Astrocyte (in vitro differentiated cells and primary cell): Measurements from ENCODE around the gene C2orf80. TPM values are rescaled to one million over a fixed set of nuclear protein-coding genes. Genes with fewer than 3 reads are reported as not detected.

Source experiments
- DNase-seq: peaks from one replicate; pipeline ENCODE4 v3.0.0-alpha.2; 2010; ENCODE audit warnings: low read depth
- FAIRE-seq: peaks from 2 replicates; lab custom pipeline; 2011; peaks lifted over from hg19 to GRCh38; lab: Jason Lieb, UNC
- H2AFZ ChIP-seq: 2 replicates; pipeline ENCODE4 v1.6.0; 2012; ENCODE audit warnings: low read depth, low read length, inconsistent platforms
- H3K27ac ChIP-seq: 2 replicates; pipeline ENCODE4 v1.5.1; 2011; ENCODE audit warnings: low read depth, low read length, inconsistent platforms
- H3K27me3 ChIP-seq: 2 replicates; pipeline ENCODE4 v1.6.0; 2011; ENCODE audit warnings: low read length, inconsistent platforms; ENCODE audit not compliant: insufficient read depth
- H3K36me3 ChIP-seq: 2 replicates; pipeline ENCODE4 v1.5.1; 2011; ENCODE audit warnings: low read length, inconsistent platforms; ENCODE audit not compliant: insufficient read depth
- H3K4me1 ChIP-seq: 2 replicates; pipeline ENCODE4 v1.5.1; 2011; ENCODE audit warnings: low read length, inconsistent platforms; ENCODE audit not compliant: insufficient read depth
- H3K4me2 ChIP-seq: 2 replicates; pipeline ENCODE4 v1.6.0; 2012; ENCODE audit warnings: low read length, inconsistent platforms
- H3K4me3 ChIP-seq: 2 replicates; pipeline ENCODE4 v1.5.1; 2011; ENCODE audit warnings: low read depth, mild to moderate bottlenecking, low read length, inconsistent platforms; ENCODE audit not compliant: insufficient read depth
- H3K79me2 ChIP-seq: 2 replicates; pipeline ENCODE4 v1.6.0; 2012; ENCODE audit warnings: mild to moderate bottlenecking, low read length, inconsistent platforms; ENCODE audit not compliant: insufficient read depth
- H3K9ac ChIP-seq: 2 replicates; pipeline ENCODE4 v1.6.0; 2012; ENCODE audit warnings: mild to moderate bottlenecking, low read length, inconsistent platforms
- H3K9me3 ChIP-seq: 2 replicates; pipeline ENCODE4 v1.5.1; 2012; ENCODE audit warnings: low read depth, mild to moderate bottlenecking, low read length, inconsistent platforms; ENCODE audit not compliant: insufficient read depth
- H4K20me1 ChIP-seq: 2 replicates; pipeline ENCODE4 v1.6.0; 2012; ENCODE audit warnings: low read length, inconsistent platforms; ENCODE audit not compliant: insufficient read depth
- H3K27ac Mint-ChIP-seq: one replicate; pipeline ENCODE4 v1.8.0; 2021; ENCODE audit warnings: mild to moderate bottlenecking, mixed read lengths; ENCODE audit not compliant: unreplicated experiment
- H3K27me3 Mint-ChIP-seq: one replicate; pipeline ENCODE4 v1.8.0; 2021; ENCODE audit warnings: low read depth, mixed read lengths; ENCODE audit not compliant: unreplicated experiment
- H3K36me3 Mint-ChIP-seq: one replicate; pipeline ENCODE4 v1.8.0; 2021; ENCODE audit warnings: low read depth, mixed read lengths; ENCODE audit not compliant: unreplicated experiment
- H3K4me1 Mint-ChIP-seq: one replicate; pipeline ENCODE4 v1.8.0; 2021; ENCODE audit warnings: low read depth, mixed read lengths; ENCODE audit not compliant: unreplicated experiment
- H3K4me3 Mint-ChIP-seq: one replicate; pipeline ENCODE4 v1.8.0; 2021; ENCODE audit warnings: mild to moderate bottlenecking, moderate library complexity, mixed read lengths; ENCODE audit not compliant: unreplicated experiment
- H3K9me3 Mint-ChIP-seq: one replicate; pipeline ENCODE4 v1.8.0; 2021; ENCODE audit warnings: mild to moderate bottlenecking, mixed read lengths; ENCODE audit not compliant: unreplicated experiment
- CTCF ChIP-seq: IDR thresholded peaks from 2 replicates; pipeline ENCODE4 v1.5.1; 2011; ENCODE audit warnings: low read depth, mild to moderate bottlenecking, inconsistent platforms, low read length, moderate library complexity; ENCODE audit not compliant: insufficient read depth
- EZH2 ChIP-seq: IDR thresholded peaks from 2 replicates; pipeline ENCODE4 v1.6.1; 2012; ENCODE audit warnings: mild to moderate bottlenecking, low read length, inconsistent platforms; ENCODE audit not compliant: insufficient read depth
- total RNA-seq: library from RNA; stranded (reverse); gene quantifications from 2 replicates; pipeline ENCODE4 v1.2.1, GENCODE V29; 2021

C2orf80 gene
- total RNA-seq, 1 donor from 2014 or later = not detected

GRCh38 chr2:208228476-208228875 lies 38.6 kb upstream of the C2orf80 start:
- H3K4me1 ChIP-seq = no peaks in the 10 kb centered on the region
- Mint-ChIP-seq H3K27ac (no peak overlapping the region), H3K4me1 (no peaks in the 10 kb centered on the region), H3K4me3 (no peak overlapping the region), H3K36me3 (no peaks in the 10 kb centered on the region), H3K9me3 (peaks cover 7% of the 10 kb centered on the region), H3K27me3 (no peaks in the 10 kb centered on the region)
- FAIRE-seq (no peak), DNase-seq (no peak)
- no peak overlapping the region for H3K9ac ChIP-seq
- TF ChIP-seq EZH2 (no peak), CTCF (no peak)
- no peak overlapping the region for H3K27ac ChIP-seq
- no peaks in the 10 kb centered on the region for H3K9me3 ChIP-seq
- no peaks in the 10 kb centered on the region for H3K36me3 ChIP-seq
- no peak overlapping the region for H3K4me3 ChIP-seq
- H4K20me1 ChIP-seq = no peaks in the 10 kb centered on the region
- H3K4me2 ChIP-seq = no peak overlapping the region
- no peaks in the 10 kb centered on the region for H3K79me2 ChIP-seq
- no peak overlapping the region for H2AFZ ChIP-seq
- H3K27me3 ChIP-seq = no peaks in the 10 kb centered on the region

- H3K4me2 ChIP-seq = no peak overlapping the region
- no peaks in the 10 kb centered on the region for H3K36me3 ChIP-seq
- H3K27me3 Mint-ChIP-seq = no peaks in the 10 kb centered on the region
- H3K4me3 ChIP-seq = no peak overlapping the region
- H3K4me1 ChIP-seq = no peaks in the 10 kb centered on the region
- H3K4me1 Mint-ChIP-seq = peaks cover 2% of the 10 kb centered on the region
- no peak overlapping the region for H3K27ac Mint-ChIP-seq
- no peak for DNase-seq
- no peak for FAIRE-seq
- H3K36me3 Mint-ChIP-seq = no peaks in the 10 kb centered on the region
- no peaks in the 10 kb centered on the region for H4K20me1 ChIP-seq
- TF ChIP-seq CTCF (no peak), EZH2 (no peak)
- H3K9ac ChIP-seq = no peak overlapping the region
- H3K9me3 ChIP-seq = no peaks in the 10 kb centered on the region
- H3K9me3 Mint-ChIP-seq = peaks cover 7% of the 10 kb centered on the region
- no peaks in the 10 kb centered on the region for H3K27me3 ChIP-seq
- no peaks in the 10 kb centered on the region for H3K79me2 ChIP-seq
- H3K27ac ChIP-seq = no peak overlapping the region
- H2AFZ ChIP-seq = no peak overlapping the region
- H3K4me3 Mint-ChIP-seq = no peak overlapping the region
These were observed 37.9 kb upstream of the C2orf80 start for GRCh38 chr2:208227581-208228232.

- Histone ChIP-seq H3K36me3 (no peaks in the 10 kb centered on the region), H4K20me1 (no peaks in the 10 kb centered on the region), H3K4me3 (no peak overlapping the region), H2AFZ (no peak overlapping the region), H3K4me1 (no peaks in the 10 kb centered on the region), H3K4me2 (no peak overlapping the region), H3K9me3 (no peaks in the 10 kb centered on the region), H3K27me3 (no peaks in the 10 kb centered on the region), H3K9ac (no peak overlapping the region), H3K27ac (no peak overlapping the region), H3K79me2 (no peaks in the 10 kb centered on the region)
- H3K4me3 Mint-ChIP-seq = no peak overlapping the region
- peaks cover 8% of the 10 kb centered on the region for H3K4me1 Mint-ChIP-seq
- no peaks in the 10 kb centered on the region for H3K27me3 Mint-ChIP-seq
- no peak for TF ChIP-seq EZH2
- TF ChIP-seq CTCF = no peak
- peaks cover 10% of the 10 kb centered on the region for H3K9me3 Mint-ChIP-seq
- no peak overlapping the region for H3K27ac Mint-ChIP-seq
- DNase-seq = peak; percentile 20
- FAIRE-seq = no peak
- no peaks in the 10 kb centered on the region for H3K36me3 Mint-ChIP-seq
These were observed 35.0 kb upstream of the C2orf80 start for GRCh38 chr2:208224802-208225201.
